Neural cell (in vitro differentiated cells): ENCODE measurements around the gene OSBPL2. TPM values are rescaled to one million over a fixed set of nuclear protein-coding genes. Genes with fewer than 3 reads are reported as not detected.

ENCODE experiments used
- H2AFZ ChIP-seq: fragments of 200-600, 300-800 bp; sonication (generic), shearing (Covaris generic); 2 replicates; pipeline ENCODE4 v1.6.0; 2014; ENCODE audit warnings: low read depth, mild to moderate bottlenecking, antibody characterized with exemption, low read length, moderate library complexity
- H3F3A ChIP-seq: fragments of 200-600 bp; shearing (Covaris generic); 2 replicates; pipeline ENCODE4 v1.6.1; 2016; ENCODE audit warnings: mild to moderate bottlenecking, moderate library complexity, mixed read lengths, antibody characterized with exemption, low read length; ENCODE audit not compliant: insufficient read depth, poor library complexity, severe bottlenecking
- H3K27ac ChIP-seq: fragments of 200-600, 300-800 bp; sonication (generic), shearing (Covaris generic); 2 replicates; pipeline ENCODE4 v1.5.1; 2014; ENCODE audit warnings: mild to moderate bottlenecking, low read length, moderate library complexity
- H3K27me3 ChIP-seq: fragments of 300-800, 200-600 bp; sonication (generic), shearing (Covaris generic); 2 replicates; pipeline ENCODE4 v1.6.0; 2014; ENCODE audit warnings: mild to moderate bottlenecking, low read depth, low read length, moderate library complexity; ENCODE audit not compliant: insufficient read depth
- H3K36me3 ChIP-seq: fragments of 300-800, 200-600 bp; sonication (generic), shearing (Covaris generic); 2 replicates; pipeline ENCODE4 v1.5.1; 2014; ENCODE audit warnings: mild to moderate bottlenecking, antibody characterized with exemption, low read length, moderate library complexity; ENCODE audit not compliant: insufficient read depth
- H3K4me2 ChIP-seq: fragments of 300-800, 200-600 bp; sonication (generic), shearing (Covaris generic); 2 replicates; pipeline ENCODE4 v1.6.0; 2014; ENCODE audit warnings: mild to moderate bottlenecking, low read length
- H3K4me3 ChIP-seq: fragments of 300-800, 200-600 bp; sonication (generic), shearing (Covaris generic); 2 replicates; pipeline ENCODE4 v1.5.1; 2014; ENCODE audit warnings: mild to moderate bottlenecking, low read length, moderate library complexity
- H3K79me2 ChIP-seq: fragments of 200-600 bp; shearing (Covaris generic); replicated peaks from 2 replicates; pipeline ENCODE4 v1.6.0; 2014; ENCODE audit warnings: mild to moderate bottlenecking, low read length, moderate library complexity; ENCODE audit not compliant: insufficient read depth
- H3K9ac ChIP-seq: fragments of 300-800, 200-600 bp; sonication (generic), shearing (Covaris generic); 2 replicates; pipeline ENCODE4 v1.6.1; 2016; ENCODE audit warnings: mild to moderate bottlenecking, low read length, mixed read lengths
- H3K9me2 ChIP-seq: fragments of 200-600 bp; shearing (Covaris generic); 2 replicates; pipeline ENCODE4 v1.6.1; 2016; ENCODE audit warnings: mild to moderate bottlenecking, low read length, mixed read lengths; ENCODE audit not compliant: insufficient read depth
- H3K9me3 ChIP-seq: fragments of 200-600, 300-800 bp; sonication (generic), shearing (Covaris generic); 2 replicates; pipeline ENCODE4 v1.6.1; 2016; ENCODE audit warnings: mild to moderate bottlenecking, mixed run types, low read length, moderate library complexity, mixed read lengths
- H4K20me1 ChIP-seq: fragments of 200-600 bp; shearing (Covaris generic); 2 replicates; pipeline ENCODE4 v1.6.1; 2016; ENCODE audit warnings: mild to moderate bottlenecking, mixed run types; ENCODE audit not compliant: insufficient read depth
- EP300 ChIP-seq: fragments of 450-650 bp; conservative IDR thresholded peaks from 2 replicates; pipeline ENCODE4 v1.6.1; 2014; ENCODE audit warnings: antibody characterized with exemption, mild to moderate bottlenecking, moderate library complexity; ENCODE audit not compliant: poor library complexity, severe bottlenecking
- EZH2 ChIP-seq: fragments of 200-600, 300-800 bp; shearing (Covaris generic), sonication (generic); IDR thresholded peaks from 2 replicates; pipeline ENCODE4 v1.6.1; 2014; ENCODE audit warnings: antibody characterized with exemption, low read length, borderline replicate concordance, mild to moderate bottlenecking; ENCODE audit not compliant: insufficient read depth, poor library complexity, severe bottlenecking
- MXI1 ChIP-seq: fragments of 450-650 bp; conservative IDR thresholded peaks from 2 replicates; pipeline ENCODE4 v1.6.1; 2014; ENCODE audit warnings: antibody characterized with exemption, mild to moderate bottlenecking; ENCODE audit not compliant: poor library complexity, severe bottlenecking
- POLR2AphosphoS5 ChIP-seq: IDR thresholded peaks from 2 replicates; pipeline ENCODE4 v1.6.1; 2012
- RAD21 ChIP-seq: fragments of 450-650 bp; conservative IDR thresholded peaks from 2 replicates; pipeline ENCODE4 v1.6.1; 2014; ENCODE audit warnings: antibody characterized with exemption, mild to moderate bottlenecking, moderate library complexity
- REST ChIP-seq: IDR thresholded peaks from 2 replicates; pipeline ENCODE4 v1.6.1; 2012; ENCODE audit warnings: borderline replicate concordance
- SMC3 ChIP-seq: fragments of 450-650 bp; conservative IDR thresholded peaks from 2 replicates; pipeline ENCODE4 v1.6.1; 2014; ENCODE audit warnings: antibody characterized with exemption, mild to moderate bottlenecking, moderate library complexity; ENCODE audit not compliant: poor library complexity
- TAF1 ChIP-seq: IDR thresholded peaks from 2 replicates; pipeline ENCODE4 v1.6.1; 2012; ENCODE audit warnings: low read depth
- polyA plus RNA-seq: library from polyadenylated mRNA; depleted of rRNA; stranded (reverse); fragments of >200 nt; gene quantifications from 2 replicates; pipeline ENCODE4 v1.2.3, GENCODE V29; 2014
- TF ChIP-seq, protein P1 (sequence below): fragments of 450-650 bp; IDR thresholded peaks from 2 replicates; pipeline ENCODE4 v1.5.1; 2014; ENCODE audit warnings: antibody characterized with exemption, mild to moderate bottlenecking, moderate library complexity; ENCODE audit not compliant: poor library complexity, severe bottlenecking

Gene OSBPL2
- polyA plus RNA-seq, 1 donor from 2014 or later, result 41.5 TPM

- H2AFZ ChIP-seq, result no peak overlapping the region
- no peaks in the 10 kb centered on the region for H3K9me3 ChIP-seq
- H3K27me3 ChIP-seq, result no peaks in the 10 kb centered on the region
- no peaks in the 10 kb centered on the region for H4K20me1 ChIP-seq
- H3K4me2 ChIP-seq, result no peak overlapping the region
- no peaks in the 10 kb centered on the region for H3K9me2 ChIP-seq
- H3K79me2 ChIP-seq, result no peaks in the 10 kb centered on the region
- no peaks in the 10 kb centered on the region for H3F3A ChIP-seq
- H3K27ac ChIP-seq, result no peak overlapping the region
- H3K36me3 ChIP-seq, result no peaks in the 10 kb centered on the region
- H3K9ac ChIP-seq, result no peak overlapping the region
- H3K4me3 ChIP-seq, result no peak overlapping the region
- TF ChIP-seq, protein P1, sequence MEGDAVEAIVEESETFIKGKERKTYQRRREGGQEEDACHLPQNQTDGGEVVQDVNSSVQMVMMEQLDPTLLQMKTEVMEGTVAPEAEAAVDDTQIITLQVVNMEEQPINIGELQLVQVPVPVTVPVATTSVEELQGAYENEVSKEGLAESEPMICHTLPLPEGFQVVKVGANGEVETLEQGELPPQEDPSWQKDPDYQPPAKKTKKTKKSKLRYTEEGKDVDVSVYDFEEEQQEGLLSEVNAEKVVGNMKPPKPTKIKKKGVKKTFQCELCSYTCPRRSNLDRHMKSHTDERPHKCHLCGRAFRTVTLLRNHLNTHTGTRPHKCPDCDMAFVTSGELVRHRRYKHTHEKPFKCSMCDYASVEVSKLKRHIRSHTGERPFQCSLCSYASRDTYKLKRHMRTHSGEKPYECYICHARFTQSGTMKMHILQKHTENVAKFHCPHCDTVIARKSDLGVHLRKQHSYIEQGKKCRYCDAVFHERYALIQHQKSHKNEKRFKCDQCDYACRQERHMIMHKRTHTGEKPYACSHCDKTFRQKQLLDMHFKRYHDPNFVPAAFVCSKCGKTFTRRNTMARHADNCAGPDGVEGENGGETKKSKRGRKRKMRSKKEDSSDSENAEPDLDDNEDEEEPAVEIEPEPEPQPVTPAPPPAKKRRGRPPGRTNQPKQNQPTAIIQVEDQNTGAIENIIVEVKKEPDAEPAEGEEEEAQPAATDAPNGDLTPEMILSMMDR, result no peak
- no peak for TF ChIP-seq SMC3
Observed at GRCh38 chr20:62273416-62273815, 35.1 kb downstream of the OSBPL2 start.

- Histone ChIP-seq H3K4me3 (no peak overlapping the region), H3K9me2 (no peaks in the 10 kb centered on the region), H4K20me1 (no peaks in the 10 kb centered on the region), H3F3A (no peaks in the 10 kb centered on the region), H3K79me2 (no peaks in the 10 kb centered on the region), H3K27ac (no peak overlapping the region), H2AFZ (no peak overlapping the region), H3K9ac (no peak overlapping the region), H3K4me2 (no peak overlapping the region), H3K27me3 (no peaks in the 10 kb centered on the region), H3K36me3 (no peaks in the 10 kb centered on the region), H3K9me3 (no peaks in the 10 kb centered on the region)
- TF ChIP-seq, protein P1, result no peak
- TF ChIP-seq TAF1 (no peak), SMC3 (no peak), POLR2AphosphoS5 (no peak), MXI1 (no peak), EP300 (no peak), EZH2 (no peak), REST (no peak), RAD21 (no peak)
Observed at GRCh38 chr20:62274332-62274950, 36.1 kb downstream of the OSBPL2 start.
